HepG2 (cell line): Measurements from ENCODE around the gene XXYLT1. TPM values are rescaled to one million over a fixed set of nuclear protein-coding genes. Genes with fewer than 3 reads are reported as not detected.

Experiments
- NONO ChIP-seq, 2 experiments: fragments of 450-650 bp in 1 of 2; sonication (generic) in 1 of 2; formaldehyde crosslinking in 1 of 2; IDR thresholded peaks in 1 of 2; conservative IDR thresholded peaks in 1 of 2; 2 replicates each; pipeline versions ENCODE4 v1.6.1 to v1.8.0; 2017 to 2022; ENCODE audit warnings: mild to moderate bottlenecking in 1 of 2, missing genetic modification reagents in 1 of 2, moderate library complexity in 1 of 2
- POGZ ChIP-seq: sonication (generic); formaldehyde crosslinking; IDR thresholded peaks from 2 replicates; pipeline ENCODE4 v1.4.0; 2020; ENCODE audit warnings: mild to moderate bottlenecking, missing genetic modification reagents
- PRMT3 ChIP-seq: sonication (generic); formaldehyde crosslinking; IDR thresholded peaks from 2 replicates; pipeline ENCODE4 v1.8.1; 2022; ENCODE audit warnings: low read depth, mild to moderate bottlenecking, moderate library complexity, missing genetic modification reagents, borderline replicate concordance
- SPEN ChIP-seq: sonication (generic); formaldehyde crosslinking; IDR thresholded peaks from 2 replicates; pipeline ENCODE4 v1.5.1; 2020; ENCODE audit warnings: low read depth, mild to moderate bottlenecking, missing genetic modification reagents
- ZBTB3 ChIP-seq: sonication (generic); formaldehyde crosslinking; IDR thresholded peaks from 2 replicates; pipeline ENCODE4 v1.4.0; 2020; ENCODE audit warnings: low read depth, mild to moderate bottlenecking, moderate library complexity, missing genetic modification reagents, borderline replicate concordance
- ZNF124 ChIP-seq: sonication (generic); formaldehyde crosslinking; IDR thresholded peaks from 2 replicates; pipeline ENCODE4 v1.4.0; 2020; ENCODE audit warnings: missing genetic modification reagents
- ZNF232 ChIP-seq: sonication (generic); formaldehyde crosslinking; IDR thresholded peaks from 2 replicates; pipeline ENCODE4 v1.4.0; 2020; ENCODE audit warnings: missing genetic modification reagents, borderline replicate concordance
- ZNF251 ChIP-seq: sonication (generic); formaldehyde crosslinking; IDR thresholded peaks from 2 replicates; pipeline ENCODE4 v1.9.0; 2021; ENCODE audit warnings: mild to moderate bottlenecking, missing genetic modification reagents
- ZNF253 ChIP-seq: sonication (generic); formaldehyde crosslinking; IDR thresholded peaks from 2 replicates; pipeline ENCODE4 v1.8.0; 2022; ENCODE audit warnings: mild to moderate bottlenecking, missing genetic modification reagents, borderline replicate concordance
- ZNF710 ChIP-seq: sonication (generic); formaldehyde crosslinking; IDR thresholded peaks from 2 replicates; pipeline ENCODE4 v1.5.0; 2020; ENCODE audit warnings: mild to moderate bottlenecking, missing genetic modification reagents, borderline replicate concordance
- ZNF790 ChIP-seq: sonication (generic); formaldehyde crosslinking; IDR thresholded peaks from 2 replicates; pipeline ENCODE4 v1.8.0; 2022; ENCODE audit warnings: missing genetic modification reagents, mild to moderate bottlenecking, borderline replicate concordance
- ZSCAN9 ChIP-seq: IDR thresholded peaks from 2 replicates; pipeline ENCODE4 v1.6.1; 2016; ENCODE audit warnings: borderline replicate concordance
- polyA plus RNA-seq, 8 experiments: library from polyadenylated mRNA; depleted of rRNA in 3 of 8; stranded (reverse) in 7 of 8; unstranded in 1 of 8; fragments of >200 nt; fragmentation: Illumina TruSeq in 4 of 8; extraction: Trizol in 4 of 8; gene quantifications; 2 replicates each; pipeline versions ENCODE4 v1.2.1 to v1.2.3, GENCODE V29; 2011 to 2016; ENCODE audit warnings: low read depth in 4 of 8, missing spikeins in 1 of 8, mixed read lengths in 1 of 8; ENCODE audit not compliant: insufficient read depth in 1 of 8
- total RNA-seq, 5 experiments: library from RNA; depleted of rRNA; stranded (reverse); fragments of >200 nt; fragmentation: Illumina TruSeq; extraction: Trizol; gene quantifications; 2 replicates each; pipeline ENCODE4 v1.2.3, GENCODE V29; 2016; ENCODE audit warnings: low read depth in 1 of 5
- TF ChIP-seq, protein P1 (sequence below): sonication (generic); formaldehyde crosslinking; IDR thresholded peaks from 2 replicates; pipeline ENCODE4 v1.4.0; 2020; ENCODE audit warnings: missing genetic modification reagents
- TF ChIP-seq, protein P2 (sequence below): sonication (generic); formaldehyde crosslinking; IDR thresholded peaks from 2 replicates; pipeline ENCODE4 v1.4.0; 2020; ENCODE audit warnings: missing genetic modification reagents
- TF ChIP-seq, protein P3 (sequence below): sonication (generic); formaldehyde crosslinking; conservative IDR thresholded peaks from 2 replicates; pipeline ENCODE4 v1.4.0; 2020; ENCODE audit warnings: missing genetic modification reagents

The XXYLT1 gene
- total and polyA plus RNA-seq, 2 of the 13 experiments (the other 11 are each of a cell fraction or from before 2014, with no cell fraction given), result 17.7 to 19.0 TPM

GRCh38 chr3:195198426-195199346, 72.3 kb downstream of the XXYLT1 start (continued):
- TF ChIP-seq POGZ (CRISPR knock-in tag), result peak; percentile 59
- no peak for TF ChIP-seq ZNF124 (CRISPR knock-in tag)
- no peak for TF ChIP-seq ZNF251 (CRISPR knock-in tag)
- TF ChIP-seq ZNF790 (CRISPR knock-in tag), result no peak
- TF ChIP-seq, protein P1, sequence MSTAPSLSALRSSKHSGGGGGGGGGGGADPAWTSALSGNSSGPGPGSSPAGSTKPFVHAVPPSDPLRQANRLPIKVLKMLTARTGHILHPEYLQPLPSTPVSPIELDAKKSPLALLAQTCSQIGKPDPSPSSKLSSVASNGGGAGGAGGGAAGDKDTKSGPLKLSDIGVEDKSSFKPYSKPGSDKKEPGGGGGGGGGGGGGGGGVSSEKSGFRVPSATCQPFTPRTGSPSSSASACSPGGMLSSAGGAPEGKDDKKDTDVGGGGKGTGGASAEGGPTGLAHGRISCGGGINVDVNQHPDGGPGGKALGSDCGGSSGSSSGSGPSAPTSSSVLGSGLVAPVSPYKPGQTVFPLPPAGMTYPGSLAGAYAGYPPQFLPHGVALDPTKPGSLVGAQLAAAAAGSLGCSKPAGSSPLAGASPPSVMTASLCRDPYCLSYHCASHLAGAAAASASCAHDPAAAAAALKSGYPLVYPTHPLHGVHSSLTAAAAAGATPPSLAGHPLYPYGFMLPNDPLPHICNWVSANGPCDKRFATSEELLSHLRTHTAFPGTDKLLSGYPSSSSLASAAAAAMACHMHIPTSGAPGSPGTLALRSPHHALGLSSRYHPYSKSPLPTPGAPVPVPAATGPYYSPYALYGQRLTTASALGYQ, result 0 out of 2 replicates have a peak, but pooled peaks have one; percentile 29
- TF ChIP-seq ZBTB3 (CRISPR knock-in tag), result no peak; the same call in 1 of the 2 replicates
- TF ChIP-seq, protein P2, sequence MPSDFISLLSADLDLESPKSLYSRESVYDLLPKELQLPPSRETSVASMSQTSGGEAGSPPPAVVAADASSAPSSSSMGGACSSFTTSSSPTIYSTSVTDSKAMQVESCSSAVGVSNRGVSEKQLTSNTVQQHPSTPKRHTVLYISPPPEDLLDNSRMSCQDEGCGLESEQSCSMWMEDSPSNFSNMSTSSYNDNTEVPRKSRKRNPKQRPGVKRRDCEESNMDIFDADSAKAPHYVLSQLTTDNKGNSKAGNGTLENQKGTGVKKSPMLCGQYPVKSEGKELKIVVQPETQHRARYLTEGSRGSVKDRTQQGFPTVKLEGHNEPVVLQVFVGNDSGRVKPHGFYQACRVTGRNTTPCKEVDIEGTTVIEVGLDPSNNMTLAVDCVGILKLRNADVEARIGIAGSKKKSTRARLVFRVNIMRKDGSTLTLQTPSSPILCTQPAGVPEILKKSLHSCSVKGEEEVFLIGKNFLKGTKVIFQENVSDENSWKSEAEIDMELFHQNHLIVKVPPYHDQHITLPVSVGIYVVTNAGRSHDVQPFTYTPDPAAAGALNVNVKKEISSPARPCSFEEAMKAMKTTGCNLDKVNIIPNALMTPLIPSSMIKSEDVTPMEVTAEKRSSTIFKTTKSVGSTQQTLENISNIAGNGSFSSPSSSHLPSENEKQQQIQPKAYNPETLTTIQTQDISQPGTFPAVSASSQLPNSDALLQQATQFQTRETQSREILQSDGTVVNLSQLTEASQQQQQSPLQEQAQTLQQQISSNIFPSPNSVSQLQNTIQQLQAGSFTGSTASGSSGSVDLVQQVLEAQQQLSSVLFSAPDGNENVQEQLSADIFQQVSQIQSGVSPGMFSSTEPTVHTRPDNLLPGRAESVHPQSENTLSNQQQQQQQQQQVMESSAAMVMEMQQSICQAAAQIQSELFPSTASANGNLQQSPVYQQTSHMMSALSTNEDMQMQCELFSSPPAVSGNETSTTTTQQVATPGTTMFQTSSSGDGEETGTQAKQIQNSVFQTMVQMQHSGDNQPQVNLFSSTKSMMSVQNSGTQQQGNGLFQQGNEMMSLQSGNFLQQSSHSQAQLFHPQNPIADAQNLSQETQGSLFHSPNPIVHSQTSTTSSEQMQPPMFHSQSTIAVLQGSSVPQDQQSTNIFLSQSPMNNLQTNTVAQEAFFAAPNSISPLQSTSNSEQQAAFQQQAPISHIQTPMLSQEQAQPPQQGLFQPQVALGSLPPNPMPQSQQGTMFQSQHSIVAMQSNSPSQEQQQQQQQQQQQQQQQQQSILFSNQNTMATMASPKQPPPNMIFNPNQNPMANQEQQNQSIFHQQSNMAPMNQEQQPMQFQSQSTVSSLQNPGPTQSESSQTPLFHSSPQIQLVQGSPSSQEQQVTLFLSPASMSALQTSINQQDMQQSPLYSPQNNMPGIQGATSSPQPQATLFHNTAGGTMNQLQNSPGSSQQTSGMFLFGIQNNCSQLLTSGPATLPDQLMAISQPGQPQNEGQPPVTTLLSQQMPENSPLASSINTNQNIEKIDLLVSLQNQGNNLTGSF (CRISPR knock-in tag), result no peak
- TF ChIP-seq SPEN, result no peak
- TF ChIP-seq, protein P3, sequence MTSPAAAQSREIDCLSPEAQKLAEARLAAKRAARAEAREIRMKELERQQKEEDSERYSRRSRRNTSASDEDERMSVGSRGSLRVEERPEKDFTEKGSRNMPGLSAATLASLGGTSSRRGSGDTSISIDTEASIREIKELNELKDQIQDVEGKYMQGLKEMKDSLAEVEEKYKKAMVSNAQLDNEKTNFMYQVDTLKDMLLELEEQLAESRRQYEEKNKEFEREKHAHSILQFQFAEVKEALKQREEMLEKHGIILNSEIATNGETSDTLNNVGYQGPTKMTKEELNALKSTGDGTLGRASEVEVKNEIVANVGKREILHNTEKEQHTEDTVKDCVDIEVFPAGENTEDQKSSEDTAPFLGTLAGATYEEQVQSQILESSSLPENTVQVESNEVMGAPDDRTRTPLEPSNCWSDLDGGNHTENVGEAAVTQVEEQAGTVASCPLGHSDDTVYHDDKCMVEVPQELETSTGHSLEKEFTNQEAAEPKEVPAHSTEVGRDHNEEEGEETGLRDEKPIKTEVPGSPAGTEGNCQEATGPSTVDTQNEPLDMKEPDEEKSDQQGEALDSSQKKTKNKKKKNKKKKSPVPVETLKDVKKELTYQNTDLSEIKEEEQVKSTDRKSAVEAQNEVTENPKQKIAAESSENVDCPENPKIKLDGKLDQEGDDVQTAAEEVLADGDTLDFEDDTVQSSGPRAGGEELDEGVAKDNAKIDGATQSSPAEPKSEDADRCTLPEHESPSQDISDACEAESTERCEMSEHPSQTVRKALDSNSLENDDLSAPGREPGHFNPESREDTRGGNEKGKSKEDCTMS (CRISPR knock-in tag), result no peak
- TF ChIP-seq ZNF253 (CRISPR knock-in tag), result no peak
- TF ChIP-seq PRMT3 (CRISPR knock-in tag), result no peak
- TF ChIP-seq ZSCAN9 (CRISPR knock-in tag), result no peak
- no peak for TF ChIP-seq NONO (IDR thresholded peaks at IDR 0.05)
- TF ChIP-seq NONO (CRISPR knock-in tag; conservative IDR thresholded peaks at IDR 0.05), result peak; percentile 70
- peak; percentile 96 for TF ChIP-seq ZNF710
- no peak for TF ChIP-seq ZNF232
